ENCODE measurements around the gene AZIN2. TPM values are rescaled to one million over a fixed set of nuclear protein-coding genes. Genes with fewer than 3 reads are reported as not detected.

The AZIN2 gene
- total RNA-seq, 1 donor from 2014 or later: 5.1 TPM

DNA sequence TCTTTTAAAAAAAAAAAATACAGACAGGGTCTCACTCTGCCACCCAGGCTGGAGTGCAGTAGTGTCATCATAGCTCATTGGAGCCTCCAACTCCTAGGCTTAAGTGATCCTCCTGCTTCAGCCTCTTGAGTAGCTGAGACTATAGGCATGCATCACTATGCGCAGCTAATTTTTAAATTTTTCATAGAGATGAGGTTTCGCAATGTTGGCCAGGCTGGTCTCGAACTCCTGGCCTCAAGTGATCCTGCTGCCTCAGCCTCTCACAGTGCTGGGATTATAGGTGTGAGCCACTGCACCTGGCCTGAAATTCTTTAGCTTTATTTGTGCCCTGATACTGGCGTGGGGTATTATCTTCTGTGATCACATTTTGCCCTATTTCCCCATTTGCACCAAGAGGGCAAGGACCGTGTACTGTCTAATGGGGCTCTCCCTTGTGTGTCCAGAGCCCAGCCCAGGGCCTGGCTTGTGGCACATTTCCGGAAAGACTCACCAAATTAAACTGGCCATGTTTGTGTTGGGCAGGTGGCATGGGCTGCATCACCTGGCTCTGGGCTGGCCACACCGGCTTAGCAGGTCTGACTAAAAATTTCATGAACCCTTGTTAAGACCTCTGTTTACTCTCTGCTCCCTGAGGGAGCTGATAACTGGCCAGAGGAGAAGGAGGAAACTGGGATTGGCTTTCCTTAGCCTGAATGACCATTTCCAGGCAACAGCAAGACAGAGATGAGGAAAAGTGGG is 68.7 kb downstream of the AZIN2 start:
- no peak for DNase-seq (ENCODE audit: extremely low read depth, low read depth, low spot score)

DNA sequence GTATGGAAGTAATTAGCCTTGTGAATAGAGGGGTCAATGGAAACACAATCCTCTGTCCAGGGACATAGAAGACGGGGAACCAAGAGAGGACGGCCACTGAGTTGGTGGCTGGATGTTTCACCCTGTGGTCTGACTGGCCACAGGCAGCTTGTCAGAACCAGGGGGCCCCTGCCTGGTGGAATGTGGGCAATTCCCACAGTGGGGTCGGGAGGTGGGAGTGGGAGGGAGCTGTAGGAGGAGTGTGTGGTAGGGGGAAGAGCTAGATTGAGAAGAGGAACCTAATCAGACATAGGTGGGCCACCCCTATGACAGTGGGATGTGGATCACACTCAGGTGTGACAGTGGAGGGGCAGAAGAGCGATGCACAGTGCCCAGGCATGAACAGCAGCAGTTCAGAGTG is 69.6 kb downstream of the AZIN2 start:
- DNase-seq (ENCODE audit: extremely low read depth, low read depth, low spot score): no peak

DNA sequence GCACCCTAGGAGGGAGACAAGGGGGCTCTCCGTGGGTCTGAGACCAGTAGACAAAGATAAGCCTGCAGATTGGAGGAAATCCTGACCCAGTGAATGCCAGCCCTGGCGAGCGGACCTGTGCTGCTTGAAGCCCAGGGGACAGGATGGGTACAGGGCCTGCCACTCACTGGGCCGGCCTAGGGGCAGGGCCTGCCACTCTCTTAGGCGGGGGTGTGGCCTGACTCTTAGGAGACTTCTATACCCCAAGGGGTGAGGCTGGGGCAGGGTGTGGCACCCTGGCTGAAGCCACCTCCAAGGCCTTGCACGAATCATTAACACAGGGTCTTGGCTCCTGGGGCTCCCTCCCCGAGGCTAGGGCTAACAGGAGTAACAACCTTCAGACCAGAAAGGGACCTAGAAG is 70.2 kb downstream of the AZIN2 start:
- DNase-seq (ENCODE audit: extremely low read depth, low read depth, low spot score): no peak

DNA sequence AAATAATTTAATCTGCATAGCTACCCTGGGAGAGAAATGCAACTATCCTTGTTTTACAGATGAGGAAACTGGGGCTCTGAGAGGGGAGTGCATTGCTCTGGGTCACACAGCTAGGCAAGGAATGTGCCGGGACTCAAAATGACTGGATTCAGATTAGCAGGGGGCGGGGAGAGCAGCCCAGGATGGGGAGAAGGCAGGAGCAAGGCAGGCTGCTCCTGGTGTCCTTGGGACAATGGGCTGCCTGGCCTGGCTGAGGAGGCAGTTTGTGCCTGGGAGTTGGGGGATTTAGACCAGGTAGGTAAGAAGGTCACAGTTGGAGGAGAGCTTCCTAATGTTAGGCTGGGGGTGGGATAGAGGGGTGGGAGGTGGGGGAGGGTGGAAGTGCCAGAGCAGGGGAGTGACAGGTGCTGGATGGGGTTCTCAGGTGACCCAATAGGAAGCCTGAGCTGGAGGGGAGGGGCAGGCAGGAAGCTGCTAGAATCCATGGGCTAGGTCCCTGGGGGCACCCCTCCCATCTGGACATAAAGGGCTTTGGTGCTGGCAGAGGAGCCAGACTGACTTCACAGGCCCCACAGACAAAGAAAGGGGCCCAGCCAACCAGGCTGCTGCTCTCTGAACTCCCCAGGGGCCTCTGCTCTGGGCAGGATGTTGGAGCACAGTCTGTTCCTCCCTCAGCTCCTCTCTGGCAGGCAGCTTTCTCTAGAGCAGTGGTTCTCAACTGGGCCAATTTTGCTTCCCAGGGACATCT is 71.9 kb downstream of the AZIN2 start:
- no peak for DNase-seq (ENCODE audit: extremely low read depth, low read depth, low spot score)

DNA sequence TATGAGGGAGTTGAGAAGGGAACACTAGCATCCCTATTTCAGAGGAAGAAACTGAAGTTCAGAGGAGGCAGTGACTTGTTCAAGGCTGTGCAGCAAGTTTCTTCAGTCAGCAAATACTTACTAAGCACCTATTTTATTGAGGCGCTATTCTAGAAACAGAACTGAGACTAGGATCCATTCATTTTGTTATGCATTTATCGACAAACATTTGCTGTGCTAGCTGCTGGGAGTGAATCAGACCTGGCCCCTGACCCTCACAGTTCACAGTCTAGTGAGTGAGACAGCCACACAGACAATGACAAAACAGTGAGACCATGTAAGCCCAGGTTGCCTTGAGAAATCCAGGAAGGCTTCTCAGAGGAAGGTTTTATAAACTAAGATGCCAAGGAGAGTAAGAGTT is 72.7 kb downstream of the AZIN2 start:
- no peak for DNase-seq (ENCODE audit: extremely low read depth, low read depth, low spot score)

DNA sequence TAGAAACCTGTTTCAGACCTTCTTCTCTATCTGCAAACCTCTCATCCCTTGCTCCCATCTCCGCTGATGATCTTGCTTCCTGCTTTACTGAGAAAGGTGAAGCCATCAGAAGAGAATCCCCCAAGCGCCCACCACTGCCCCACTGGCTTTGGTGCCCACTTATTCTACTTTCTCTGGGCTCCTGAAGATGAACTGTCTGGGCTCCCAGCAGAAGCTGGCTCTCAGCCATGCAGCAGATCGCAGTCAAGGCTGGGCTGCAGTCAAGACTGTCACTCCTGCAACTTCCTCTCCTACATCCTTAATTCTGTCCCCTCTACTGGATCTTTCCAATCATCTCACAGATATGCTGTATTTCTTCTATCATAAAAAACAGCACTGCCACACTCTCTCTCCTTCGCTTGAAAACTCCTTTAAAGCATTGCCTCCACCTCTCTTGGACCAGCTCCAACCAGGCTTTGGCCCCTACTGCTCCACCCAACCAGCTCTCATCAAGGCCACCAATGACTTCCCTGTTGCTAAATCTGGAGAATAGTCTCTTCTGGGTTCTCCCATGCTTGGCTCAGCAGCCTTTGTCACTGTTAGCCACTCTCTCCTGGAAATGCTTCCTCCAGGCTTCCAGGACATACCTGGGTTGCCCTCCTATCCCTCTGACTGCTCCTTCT is 75.1 kb downstream of the AZIN2 start:
- no peak for DNase-seq (ENCODE audit: extremely low read depth, low read depth, low spot score)

DNA sequence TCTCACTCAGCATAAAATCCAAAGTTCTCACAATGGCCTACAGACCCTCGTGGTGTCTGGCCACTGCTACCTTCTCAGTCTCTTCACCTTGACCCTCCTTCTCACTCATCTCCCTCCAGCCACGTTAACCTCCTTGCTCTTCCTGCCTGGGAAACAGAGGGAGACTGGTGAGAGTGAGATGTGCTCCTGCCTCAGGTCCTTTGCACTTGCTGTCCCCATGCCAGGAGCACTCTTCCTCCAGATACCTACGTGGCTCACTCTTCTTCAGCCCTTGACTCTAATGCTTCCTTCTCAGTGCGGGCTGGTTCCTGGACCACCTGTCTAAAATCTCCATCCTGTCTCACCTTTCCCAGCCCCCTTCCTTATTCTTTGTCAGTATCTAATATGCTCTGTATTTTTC is 76.2 kb downstream of the AZIN2 start:
- DNase-seq (ENCODE audit: extremely low read depth, low read depth, low spot score): no peak

DNA sequence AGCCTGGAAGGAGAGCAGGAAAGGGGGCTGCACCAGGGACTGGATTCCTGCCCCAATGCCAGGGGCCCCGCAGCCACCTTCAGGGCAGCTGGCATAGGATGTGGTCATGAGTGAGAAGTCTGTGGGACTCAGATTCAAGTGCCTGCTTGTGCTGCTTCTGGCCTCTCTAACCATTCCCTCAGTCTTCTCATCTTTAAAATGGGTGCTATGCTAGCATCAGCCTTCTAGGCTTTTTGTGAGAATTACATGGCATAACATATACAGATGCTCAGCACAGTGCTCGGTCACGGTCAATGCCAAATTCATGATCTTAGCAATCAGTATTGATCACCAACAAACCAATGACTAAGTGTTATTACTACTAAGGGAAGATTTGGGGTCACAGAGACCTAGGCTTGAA is 77.4 kb downstream of the AZIN2 start:
- DNase-seq (ENCODE audit: extremely low read depth, low read depth, low spot score): no peak

DNA sequence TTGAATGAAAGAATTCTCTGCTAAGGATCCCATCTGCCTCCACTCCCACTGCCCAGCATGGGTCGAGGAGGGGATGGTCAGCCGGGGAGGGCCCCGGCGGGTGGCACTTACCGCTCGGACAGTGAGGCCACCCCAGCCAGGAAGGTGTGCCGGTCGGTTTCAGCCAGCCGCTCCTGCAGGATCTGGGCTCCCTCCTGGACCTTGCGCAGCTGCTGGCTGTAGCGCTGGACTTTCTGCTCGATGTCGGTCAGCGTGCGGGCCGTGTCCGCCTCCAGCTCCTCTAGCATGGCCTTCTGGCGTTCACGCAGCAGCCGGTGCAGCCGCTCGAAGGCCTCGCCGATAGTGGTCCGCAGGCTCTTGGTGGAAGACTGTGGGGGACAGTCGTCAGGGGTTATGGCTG is 78.6 kb downstream of the AZIN2 start:
- DNase-seq (ENCODE audit: extremely low read depth, low read depth, low spot score): no peak

DNA sequence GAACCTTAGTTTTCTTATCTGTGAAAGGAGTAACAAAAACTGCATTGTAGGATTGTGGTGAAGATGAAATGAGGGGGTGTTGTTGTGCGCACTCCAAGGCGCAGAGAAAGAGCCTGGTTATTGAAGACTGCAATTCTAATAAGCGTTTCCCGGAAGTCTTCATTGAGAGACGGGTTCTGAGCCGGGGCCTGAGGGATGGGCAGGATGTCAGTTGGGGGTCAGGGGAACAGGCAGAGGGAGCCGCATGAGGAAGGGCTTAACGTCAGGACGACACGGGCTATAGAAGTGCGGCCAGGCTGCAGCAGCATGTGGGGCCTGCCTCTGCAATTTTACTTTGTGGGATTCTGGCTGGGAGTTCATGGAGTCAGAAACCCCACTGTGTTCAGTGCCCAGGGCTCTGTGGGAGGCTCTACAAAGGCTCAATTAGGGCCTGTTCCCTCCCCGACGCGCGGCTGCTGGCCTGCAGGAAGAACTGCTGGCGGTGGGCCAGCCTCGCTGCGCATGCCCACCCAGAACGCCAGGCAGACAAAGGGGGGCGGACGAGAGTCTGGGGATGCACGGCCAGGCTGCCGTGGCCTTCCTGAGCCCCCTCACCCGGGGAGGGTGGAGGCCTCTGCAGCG is 80.2 kb downstream of the AZIN2 start:
- DNase-seq (ENCODE audit: extremely low read depth, low read depth, low spot score): no peak

DNA sequence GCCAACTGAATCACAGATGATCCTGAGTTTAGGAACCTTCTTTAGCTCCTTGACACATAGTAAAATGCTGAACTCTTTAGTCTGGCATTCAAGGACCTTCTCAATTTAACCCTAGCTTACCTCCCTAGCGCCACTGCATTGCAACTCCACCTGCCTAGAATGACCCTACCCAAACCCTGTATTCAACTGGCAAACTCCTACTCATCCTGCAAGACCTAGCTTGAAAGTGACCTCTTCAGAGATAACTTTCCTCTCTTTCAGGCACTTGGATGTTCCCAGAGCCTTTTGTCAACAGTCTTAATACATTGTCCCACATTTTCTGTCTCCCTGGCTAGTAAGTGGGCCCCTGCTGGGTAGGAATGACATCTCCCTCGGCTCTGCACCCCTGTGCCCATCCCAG is 81.2 kb downstream of the AZIN2 start:
- no peak for DNase-seq (ENCODE audit: extremely low read depth, low read depth, low spot score)

DNA sequence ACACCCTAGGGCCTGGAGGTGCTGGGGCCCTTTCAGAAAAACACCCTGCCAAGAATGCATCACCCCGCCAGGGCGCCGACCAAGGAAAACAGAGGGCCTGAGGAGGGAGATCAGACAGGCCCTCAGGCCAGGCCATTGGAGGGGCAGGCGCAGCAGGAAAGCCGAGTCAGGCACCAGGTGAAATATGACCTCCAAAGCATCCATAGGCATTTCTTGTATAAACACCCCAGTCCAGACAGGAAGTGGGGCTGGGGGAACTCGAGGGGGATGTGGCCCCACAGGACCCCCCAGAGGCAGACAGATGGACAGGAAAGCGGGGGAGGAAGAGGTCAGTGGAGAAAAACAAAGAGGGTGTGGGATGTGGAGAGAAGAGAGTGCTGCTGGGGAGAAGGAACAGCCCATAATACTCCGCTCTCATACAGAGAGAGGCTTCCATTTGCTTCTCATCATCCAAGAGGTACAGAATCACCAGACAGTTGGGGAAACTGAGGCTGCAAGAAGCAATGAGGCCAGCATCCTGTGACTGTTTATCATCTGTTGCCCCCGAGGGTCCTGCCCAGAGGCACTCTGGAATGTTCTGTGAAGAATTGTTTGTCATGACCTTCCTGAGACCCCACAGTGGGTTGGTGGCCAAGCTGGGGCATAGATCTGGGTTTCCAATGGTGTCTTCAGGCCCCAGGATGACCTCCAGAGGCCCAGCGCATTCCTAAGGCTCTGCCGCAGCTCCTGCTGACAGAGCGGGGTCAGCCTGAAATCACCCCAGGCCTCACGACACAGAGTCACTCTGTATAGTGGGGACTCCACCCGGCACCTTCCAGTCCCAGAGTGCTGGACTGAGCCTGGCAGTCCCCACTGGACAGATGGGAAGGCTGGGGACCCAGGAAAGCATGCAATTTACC is 82.9 kb downstream of the AZIN2 start:
- DNase-seq (ENCODE audit: extremely low read depth, low read depth, low spot score): no peak

DNA sequence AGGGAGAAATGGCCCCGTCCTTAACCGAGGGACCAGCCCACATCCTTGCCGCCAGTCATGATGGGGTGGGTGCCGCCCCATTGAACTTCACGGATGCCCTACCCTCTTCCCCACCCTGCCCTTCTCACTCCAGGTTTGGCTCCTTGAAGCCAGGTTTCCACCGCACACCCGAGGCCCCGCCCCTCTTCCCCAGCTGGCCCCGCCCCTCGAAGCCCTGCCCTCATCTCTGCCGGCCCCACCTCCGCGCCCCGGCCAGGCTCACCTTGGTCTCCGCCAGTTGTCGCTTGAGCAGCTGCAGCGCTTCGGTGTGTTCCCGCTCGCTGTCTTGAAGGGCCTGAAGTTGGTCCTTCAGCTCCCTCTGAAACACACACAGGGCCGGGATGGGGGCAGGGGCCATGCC is 84.3 kb downstream of the AZIN2 start:
- DNase-seq (ENCODE audit: extremely low read depth, low read depth, low spot score): no peak

DNA sequence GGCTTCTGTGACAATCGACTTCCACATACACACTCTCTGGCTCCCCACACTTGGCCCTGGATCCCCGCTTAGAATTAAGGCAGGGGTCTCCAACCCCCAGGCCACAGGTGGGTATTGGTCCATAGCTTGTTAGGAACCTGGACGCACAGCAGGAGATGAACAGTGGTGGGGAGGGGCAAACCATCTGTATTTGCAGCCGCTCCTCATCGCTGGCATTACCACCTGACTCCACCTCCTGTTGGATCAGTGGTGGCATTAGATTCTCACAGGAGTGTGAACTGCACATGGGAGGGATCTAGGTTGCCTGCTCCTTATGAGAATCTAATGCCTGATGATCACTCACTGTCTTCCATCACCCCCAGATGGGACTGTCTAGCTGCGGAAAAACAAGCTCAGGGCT is 84.9 kb downstream of the AZIN2 start:
- DNase-seq (ENCODE audit: extremely low read depth, low read depth, low spot score): no peak

DNA sequence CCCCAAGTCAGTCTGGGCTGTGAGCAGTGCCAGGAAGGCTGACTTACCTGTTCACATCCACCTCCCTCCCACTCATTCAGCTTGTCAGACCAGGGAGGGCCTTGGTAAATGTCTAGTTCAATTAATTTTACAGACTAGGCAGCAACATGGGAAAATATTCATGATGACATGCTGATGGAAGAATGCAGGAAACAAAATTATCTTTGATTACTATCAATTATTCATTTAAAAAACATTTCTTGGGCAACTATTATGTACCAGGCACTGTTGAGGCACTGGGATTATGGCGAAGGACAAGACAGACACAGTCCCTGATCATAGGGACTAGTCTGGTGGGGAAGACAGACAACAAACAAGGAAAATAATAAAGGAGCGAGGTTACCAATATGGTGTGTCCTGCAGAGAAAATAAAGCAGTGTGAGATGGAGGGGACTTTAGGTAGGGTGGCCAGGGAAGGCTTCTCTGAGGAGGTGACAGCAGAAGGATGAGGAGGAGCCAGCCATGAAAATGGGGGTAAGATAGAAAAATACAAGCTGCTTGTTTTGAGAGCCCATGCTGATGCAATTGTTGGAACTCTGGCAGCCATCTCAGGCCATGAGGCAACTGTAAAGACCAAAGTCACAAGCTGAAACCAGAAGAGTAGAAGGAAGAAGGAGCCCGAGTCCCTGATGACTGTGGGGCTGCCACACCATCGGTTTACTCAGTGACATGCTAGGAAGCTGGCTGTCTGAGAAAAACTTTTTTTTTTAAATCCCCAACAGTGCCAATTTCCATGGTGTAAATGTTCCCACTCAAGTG is 86.9 kb downstream of the AZIN2 start:
- DNase-seq (ENCODE audit: extremely low read depth, low read depth, low spot score): no peak

DNA sequence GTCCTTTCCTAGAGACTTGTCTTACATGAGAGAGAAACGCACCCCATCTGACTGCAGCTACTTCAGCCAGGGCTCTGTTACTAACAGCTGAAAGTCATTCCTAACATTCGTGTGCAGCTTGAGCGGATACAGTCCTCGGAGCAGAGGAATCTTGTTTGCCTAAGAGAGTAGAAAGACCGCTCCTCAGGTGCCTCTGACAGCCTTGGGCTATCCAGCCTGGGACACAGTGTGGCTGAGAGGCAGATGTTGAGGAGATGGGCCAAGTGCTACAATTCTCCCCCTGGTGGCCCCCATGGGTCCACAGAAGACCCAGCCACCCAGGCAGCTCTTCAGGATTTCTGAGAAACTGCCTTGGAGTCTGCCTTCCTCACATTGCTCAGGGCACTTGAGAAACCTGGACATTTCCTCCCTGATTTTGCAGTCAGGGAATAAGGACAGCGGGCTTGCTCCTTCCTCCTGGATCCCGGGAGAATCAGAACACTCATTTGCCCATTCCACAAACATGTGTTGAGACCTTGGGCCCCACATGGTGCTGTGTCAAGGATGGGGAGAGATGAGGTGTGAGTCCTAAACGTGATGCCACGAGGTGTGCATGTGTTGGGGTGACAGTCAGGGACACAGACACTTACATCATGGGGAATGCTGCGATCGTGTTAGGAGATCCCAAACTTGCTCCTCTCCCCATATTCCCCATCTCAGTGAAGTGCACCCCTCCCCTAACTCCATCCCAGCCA is 87.8 kb downstream of the AZIN2 start:
- DNase-seq (ENCODE audit: extremely low read depth, low read depth, low spot score): no peak

DNA sequence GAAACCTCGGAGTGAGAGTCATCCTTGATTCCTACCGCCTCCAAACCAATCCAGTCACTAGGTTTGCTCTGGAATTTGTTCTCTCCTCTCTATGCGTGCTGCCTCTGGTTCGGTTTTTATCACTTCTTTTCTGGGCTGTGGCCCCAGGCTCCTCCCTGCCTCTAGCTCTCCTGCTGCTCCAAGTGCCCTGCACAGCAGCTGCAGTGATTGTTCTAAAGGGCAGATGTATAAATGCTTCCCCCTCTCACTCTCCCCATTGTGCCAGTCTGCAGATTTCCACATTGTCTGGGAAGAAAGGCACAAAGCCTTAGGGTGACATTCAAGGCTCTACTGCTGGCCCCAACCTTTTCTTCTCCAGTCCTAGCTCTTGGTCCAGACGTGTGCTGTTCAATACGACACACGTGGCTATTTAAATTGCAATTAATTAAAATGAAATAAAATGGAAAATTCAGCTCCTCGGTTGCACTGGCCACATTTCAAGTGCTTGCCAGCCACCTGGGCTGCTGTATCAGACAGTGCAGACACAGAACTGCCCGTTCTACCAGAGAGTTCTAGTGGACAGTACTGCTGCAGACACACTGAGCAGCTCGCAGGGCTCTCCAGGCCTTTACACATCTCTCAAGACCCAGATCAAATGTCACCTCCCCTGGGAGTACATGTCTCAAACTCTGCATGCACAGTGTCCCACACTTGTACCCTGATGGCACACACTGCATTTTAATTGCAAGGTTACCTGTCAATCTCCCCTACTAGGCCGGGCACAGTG is 88.5 kb downstream of the AZIN2 start:
- no peak for DNase-seq (ENCODE audit: extremely low read depth, low read depth, low spot score)

Data from glomerular endothelial cell (primary cell).